ENCODE measurements around the gene RAX2.

RAX2 gene

GRCh38 chr19:3814648-3815047 is 42.6 kb upstream of the RAX2 start:
- Histone ChIP-seq H3K4me3 (no peak overlapping the region), H3K27ac (no peak overlapping the region)
- no peak for DNase-seq (ENCODE audit: low spot score)
- TF ChIP-seq CTCF (IDR thresholded peaks at IDR 0.05), result no peak

GRCh38 chr19:3813473-3814392 is 41.7 kb upstream of the RAX2 start:
- DNase-seq (ENCODE audit: low spot score), result no peak
- Histone ChIP-seq H3K27ac (peak overlapping the region in 1 of 2 donors; percentile 18), H3K4me3 (no peak overlapping the region)
- TF ChIP-seq CTCF (IDR thresholded peaks at IDR 0.05), result no peak

GRCh38 chr19:3810708-3811355 is 38.8 kb upstream of the RAX2 start:
- H3K4me3 ChIP-seq, result no peak overlapping the region
- no peak overlapping the region for H3K27ac ChIP-seq
- no peak for DNase-seq (ENCODE audit: low spot score)
- no peak for TF ChIP-seq CTCF (IDR thresholded peaks at IDR 0.05)

GRCh38 chr19:3809881-3810707 is 38.1 kb upstream of the RAX2 start:
- TF ChIP-seq CTCF (IDR thresholded peaks at IDR 0.05), result no peak
- Histone ChIP-seq H3K4me3 (no peak overlapping the region), H3K27ac (no peak overlapping the region)
- no peak for DNase-seq (ENCODE audit: low spot score)

- no peak for DNase-seq (ENCODE audit: low spot score)
- Histone ChIP-seq H3K27ac (no peak overlapping the region), H3K4me3 (no peak overlapping the region)
- no peak for TF ChIP-seq CTCF (IDR thresholded peaks at IDR 0.05)
Observed at GRCh38 chr19:3808420-3809143, 36.6 kb upstream of the RAX2 start.

- no peak overlapping the region for H3K4me3 ChIP-seq
- no peak for TF ChIP-seq CTCF (IDR thresholded peaks at IDR 0.05)
- DNase-seq (ENCODE audit: low spot score), result no peak
- H3K27ac ChIP-seq, result no peak overlapping the region
Observed at GRCh38 chr19:3807574-3808354, 35.7 kb upstream of the RAX2 start.

Measured in coronary artery (tissue), 2 donors.